Astrocyte (in vitro differentiated cells and primary cell): ENCODE results near the gene PARD3B.

Experiments used
- CTCF ChIP-seq: IDR thresholded peaks from 2 replicates; pipeline ENCODE4 v1.5.1; 2011; ENCODE audit warnings: low read depth, mild to moderate bottlenecking, inconsistent platforms, low read length, moderate library complexity; ENCODE audit not compliant: insufficient read depth
- EZH2 ChIP-seq: IDR thresholded peaks from 2 replicates; pipeline ENCODE4 v1.6.1; 2012; ENCODE audit warnings: mild to moderate bottlenecking, low read length, inconsistent platforms; ENCODE audit not compliant: insufficient read depth

DNA sequence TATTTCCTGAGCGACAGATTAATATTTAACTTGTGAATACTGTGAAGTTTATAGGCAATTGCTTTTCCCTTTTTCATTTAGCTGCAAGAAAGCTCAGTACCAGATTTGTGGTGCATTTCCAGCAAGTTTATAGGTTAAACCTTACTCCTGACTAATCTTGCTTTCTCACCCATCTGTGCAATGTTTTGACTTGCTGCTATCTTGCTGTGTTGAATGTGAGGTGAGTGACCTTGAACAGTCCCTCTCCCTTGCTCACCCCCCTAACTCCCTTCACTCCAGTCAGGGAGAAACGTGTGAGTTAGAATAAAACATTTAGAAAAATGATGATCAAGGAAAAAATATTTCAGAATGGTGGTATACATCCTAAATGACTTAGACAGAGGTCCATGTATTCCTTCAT, 39.8 kb upstream of the PARD3B start:
- TF ChIP-seq CTCF = no peak
- no peak for TF ChIP-seq EZH2
